Upper lobe of left lung (tissue), 4 donors: ENCODE results near the gene REV3L.

Experiments used
- CTCF ChIP-seq, 6 experiments: fragments of 450-650 bp in 4 of 6; fragments of 200-600 bp in 2 of 6; sonication (generic) in 2 of 6; IDR thresholded peaks; one replicate each; pipeline ENCODE4 v1.5.1; 2016 to 2019; ENCODE audit warnings: antibody characterized with exemption in 6 of 6
- EP300 ChIP-seq, 4 donors: sonication (generic); formaldehyde crosslinking; IDR thresholded peaks; one replicate each; pipeline ENCODE4 v1.5.1; 2017; ENCODE audit warnings: antibody characterized with exemption in 4 of 4, control low read depth in 2 of 4
- POLR2A ChIP-seq, 4 donors: fragments of 450-650 bp; IDR thresholded peaks; one replicate each; pipeline ENCODE4 v1.5.1; 2016 to 2017; ENCODE audit warnings: antibody characterized with exemption in 4 of 4, mild to moderate bottlenecking in 2 of 4
- POLR2AphosphoS5 ChIP-seq, 2 donors: sonication (generic); formaldehyde crosslinking; IDR thresholded peaks; one replicate each; pipeline ENCODE4 v1.5.1; 2017; ENCODE audit warnings: antibody characterized with exemption in 2 of 2

DNA sequence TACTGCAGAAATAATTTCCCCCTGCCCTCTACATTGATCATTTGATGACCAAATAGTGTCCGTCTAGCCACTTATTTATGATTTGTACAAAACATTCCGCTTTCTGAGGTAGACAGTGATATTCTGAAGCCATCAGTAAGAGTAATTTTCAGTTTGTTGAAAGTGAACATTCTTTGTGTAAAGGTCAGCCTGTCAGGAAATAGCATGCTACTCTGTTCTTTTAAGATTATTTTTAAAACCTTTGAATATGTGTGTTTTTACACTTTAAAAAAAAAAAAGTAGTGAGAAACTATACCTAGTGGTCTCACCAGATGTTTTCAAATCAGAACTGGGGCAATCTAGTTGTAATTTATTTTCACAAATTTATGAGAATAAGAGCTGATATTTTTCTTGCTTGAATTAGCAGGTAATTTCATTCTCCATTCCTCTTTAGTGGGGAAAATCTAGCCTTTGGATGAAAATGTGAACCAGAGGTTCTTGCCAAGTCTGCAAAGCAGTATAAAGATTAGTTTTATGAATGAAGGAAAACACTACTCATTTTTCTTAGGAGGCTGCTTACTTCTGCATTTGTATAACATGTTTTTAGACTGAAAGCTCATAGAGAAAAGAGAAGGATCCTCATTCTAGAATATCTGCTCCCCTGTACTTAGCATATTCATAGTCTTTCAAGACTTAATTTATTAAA is 12.1 kb upstream of the REV3L start:
- no peak for TF ChIP-seq CTCF (IDR thresholded peaks at IDR 0.05)
- TF ChIP-seq POLR2AphosphoS5 (IDR thresholded peaks at IDR 0.05), result no peak
- TF ChIP-seq POLR2A (IDR thresholded peaks at IDR 0.05), result no peak
- TF ChIP-seq EP300 (IDR thresholded peaks at IDR 0.05), result no peak
